ENCODE results near the gene GGA3.
"Not testable (repeated sequence)": the region's sequence is repeated elsewhere in the genome, so short reads cannot be mapped to it uniquely, and the experiment has no call there.

DNA sequence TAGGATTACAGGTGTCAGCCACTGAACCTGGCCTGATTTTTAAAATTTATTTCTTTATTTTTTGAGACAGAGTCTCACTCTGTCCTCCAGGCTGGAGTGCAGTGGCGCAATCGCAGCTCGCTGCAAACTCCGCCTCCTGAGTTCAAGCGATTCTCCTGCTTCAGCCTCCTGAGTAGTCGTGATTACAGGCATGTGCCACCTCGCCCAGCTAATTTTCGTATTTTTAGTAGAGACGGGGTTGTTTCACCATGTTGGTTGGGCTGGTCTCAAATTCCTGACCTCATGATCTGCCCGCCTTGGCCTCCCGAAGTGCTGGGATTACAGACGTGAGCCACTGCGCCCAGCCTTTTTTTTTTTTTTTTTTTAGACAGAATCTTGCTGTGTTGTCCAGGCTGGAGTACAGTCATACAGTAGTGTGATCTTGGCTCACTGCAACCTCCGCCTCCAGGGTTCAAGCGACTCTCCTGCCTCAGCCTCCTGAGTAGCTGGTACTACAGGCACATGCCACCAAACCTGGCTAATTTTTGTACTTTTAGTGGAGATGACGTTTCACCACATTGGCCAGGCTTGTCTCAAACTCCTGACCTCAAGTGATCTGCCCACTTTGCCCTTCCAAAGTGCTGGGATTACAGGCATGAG lies 31.5 kb upstream of the GGA3 start:
- TF ChIP-seq, protein P1, sequence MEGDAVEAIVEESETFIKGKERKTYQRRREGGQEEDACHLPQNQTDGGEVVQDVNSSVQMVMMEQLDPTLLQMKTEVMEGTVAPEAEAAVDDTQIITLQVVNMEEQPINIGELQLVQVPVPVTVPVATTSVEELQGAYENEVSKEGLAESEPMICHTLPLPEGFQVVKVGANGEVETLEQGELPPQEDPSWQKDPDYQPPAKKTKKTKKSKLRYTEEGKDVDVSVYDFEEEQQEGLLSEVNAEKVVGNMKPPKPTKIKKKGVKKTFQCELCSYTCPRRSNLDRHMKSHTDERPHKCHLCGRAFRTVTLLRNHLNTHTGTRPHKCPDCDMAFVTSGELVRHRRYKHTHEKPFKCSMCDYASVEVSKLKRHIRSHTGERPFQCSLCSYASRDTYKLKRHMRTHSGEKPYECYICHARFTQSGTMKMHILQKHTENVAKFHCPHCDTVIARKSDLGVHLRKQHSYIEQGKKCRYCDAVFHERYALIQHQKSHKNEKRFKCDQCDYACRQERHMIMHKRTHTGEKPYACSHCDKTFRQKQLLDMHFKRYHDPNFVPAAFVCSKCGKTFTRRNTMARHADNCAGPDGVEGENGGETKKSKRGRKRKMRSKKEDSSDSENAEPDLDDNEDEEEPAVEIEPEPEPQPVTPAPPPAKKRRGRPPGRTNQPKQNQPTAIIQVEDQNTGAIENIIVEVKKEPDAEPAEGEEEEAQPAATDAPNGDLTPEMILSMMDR (IDR thresholded peaks at IDR 0.05): not testable (repeated sequence)
- not testable (repeated sequence) for TF ChIP-seq POLR2A (IDR thresholded peaks at IDR 0.05)
